Measurements from ENCODE around the gene SGMS1. TPM values are rescaled to one million over a fixed set of nuclear protein-coding genes. Genes with fewer than 3 reads are reported as not detected.

Gene SGMS1
- polyA plus RNA-seq, 2 of the 4 experiments (the other 2 are of a cell fraction), result 22.7 to 28.2 TPM

GRCh38 chr10:50624866-50625501 is 1.2 kb upstream of the SGMS1 start (continued):
- TF ChIP-seq MAZ (IDR thresholded peaks at IDR 0.05; ENCODE audit: borderline replicate concordance, low read depth, low read length) (no peak), BHLHE40 (IDR thresholded peaks at IDR 0.05; ENCODE audit: low read depth, low read length) (no peak), RNF2 (IDR thresholded peaks at IDR 0.05; ENCODE audit: borderline replicate concordance, low read depth) (no peak), TFCP2L1 (CRISPR knock-in tag; IDR thresholded peaks at IDR 0.05) (no peak), HEYL (CRISPR knock-in tag; IDR thresholded peaks at IDR 0.05) (no peak), E2F6 (IDR thresholded peaks at IDR 0.05; ENCODE audit: borderline replicate concordance, low read depth) (0 out of 2 replicates have a peak, but pooled peaks have one; percentile 13), POLR2A (IDR thresholded peaks at IDR 0.05; ENCODE audit: low read length) (peak; percentile 55)

GRCh38 chr10:50624413-50624865 is 683 bp upstream of the SGMS1 start:
- no peaks in the 10 kb centered on the region for H3K9me3 ChIP-seq
- ATAC-seq (peak; percentile 52 to 73), DNase-seq (ENCODE audit: low read depth in 1 of 2, low spot score in 1 of 2) (peak; percentile 70 to 96), FAIRE-seq (no peak)
- H3K4me2 ChIP-seq, result peak overlapping the region; percentile 100
- ChIA-PET CTCF (interaction anchor here (0.7 to 1.8 kb wide), 12 partner anchors 16 to 243 kb away, joined by 3 to 9 read pairs (median 4); no protein-coding TSS in a partner anchor), POLR2A (interaction anchor here (0.6 to 2.8 kb wide), 20 partner anchors 11 to 256 kb away, joined by 3 to 24 read pairs (median 4); partner anchors contain the start of gene ASAH2B)
- TF ChIP-seq RAD21 (conservative IDR thresholded peaks at IDR 0.05 in 1 of 2, IDR thresholded peaks at IDR 0.05 in 1 of 2) (peak in 1 of 2 experiments; percentile 15; a peak in 1 of 5 replicates), MYC (IDR thresholded peaks at IDR 0.05; ENCODE audit: borderline replicate concordance, low read length) (peak; percentile 87), HOXB5 (CRISPR knock-in tag; IDR thresholded peaks at IDR 0.05) (peak; percentile 55; the same call in 1 of the 2 replicates), RFX5 (IDR thresholded peaks at IDR 0.05) (0 out of 2 replicates have a peak, but pooled peaks have one; percentile 32), POLR2A (IDR thresholded peaks at IDR 0.05; ENCODE audit: low read length) (0 out of 2 replicates have a peak, but pooled peaks have one; percentile 9), MAX (IDR thresholded peaks at IDR 0.05) (peak; percentile 96), USF2 (IDR thresholded peaks at IDR 0.05) (peak; percentile 88), MAZ (IDR thresholded peaks at IDR 0.05; ENCODE audit: borderline replicate concordance, low read depth, low read length) (0 out of 2 replicates have a peak, but pooled peaks have one; percentile 71), CEBPB (IDR thresholded peaks at IDR 0.05) (0 out of 4 replicates have a peak, but pooled peaks of 1 of the 2 experiments have one; percentile 10), NPAS2 (CRISPR knock-in tag; IDR thresholded peaks at IDR 0.05; ENCODE audit: borderline replicate concordance) (no peak), E2F6 (IDR thresholded peaks at IDR 0.05; ENCODE audit: borderline replicate concordance, low read depth) (peak; percentile 82), JUNB (IDR thresholded peaks at IDR 0.05) (no peak), BCL3 (IDR thresholded peaks at IDR 0.05) (no peak), JUN (IDR thresholded peaks at IDR 0.05) (peak in 1 of 2 experiments; percentile 39; a peak in 1 of 5 replicates), GATA3 (IDR thresholded peaks at IDR 0.05; ENCODE audit: borderline replicate concordance) (no peak), BHLHE40 (IDR thresholded peaks at IDR 0.05; ENCODE audit: low read depth, low read length) (no peak), TFCP2L1 (CRISPR knock-in tag; IDR thresholded peaks at IDR 0.05) (no peak)
- WGBS (ENCODE audit: missing lambda C conversion rate), result under 1% methylated on average over 16 of the region's 46 CpGs
- H3K4me1 ChIP-seq, result peaks cover 18% of the 10 kb centered on the region
- peak overlapping the region; percentile 96 to 98 for H3K27ac ChIP-seq
- H3K4me3 ChIP-seq, result peak overlapping the region; percentile 89

All from A549 (cell line).